Panc1 (cell line): ENCODE measurements around the gene TUB. TPM values are rescaled to one million over a fixed set of nuclear protein-coding genes. Genes with fewer than 3 reads are reported as not detected.

ENCODE experiments used
- ATAC-seq: fragments of 200-7000 bp; cut with Tn5 transposase; 2 replicates; pipeline ENCODE4 v1.9.1; 2020; ENCODE audit warnings: mild to moderate bottlenecking, moderate library complexity
- BruUV-seq: library from RNA; stranded (reverse); fragments of 400-500 nt; replicated peaks from 2 replicates; lab custom pipeline; 2021; lab: Mats Ljungman, UMichigan
- CTCF ChIA-PET: fragments of 300-600 bp; sonication (Branson Sonifier 250); formaldehyde crosslinking; loops from one replicate; lab custom pipeline; 2022; ENCODE audit warnings: antibody characterized with exemption; lab: Charles Lee
- POLR2A ChIA-PET: fragments of 300-600 bp; sonication (Branson Sonifier 250); formaldehyde crosslinking; loops from one replicate; lab custom pipeline; 2022; ENCODE audit warnings: antibody characterized with exemption; lab: Charles Lee
- DNase-seq: peaks from one replicate; pipeline ENCODE4 v3.0.0-alpha.2; 2010; ENCODE audit warnings: low read depth, low spot score
- H3K27ac ChIP-seq: 2 replicates; pipeline ENCODE4 v1.5.1; 2011; ENCODE audit warnings: mild to moderate bottlenecking, low read length, inconsistent platforms
- H3K27me3 ChIP-seq: fragments of 200-500 bp; sonication (Bioruptor generic); 2 replicates; pipeline ENCODE4 v1.6.0; 2014; ENCODE audit warnings: low read length, inconsistent platforms; ENCODE audit not compliant: control insufficient read depth, insufficient read depth
- H3K36me3 ChIP-seq: fragments of 200-500 bp; sonication (Bioruptor generic); 2 replicates; pipeline ENCODE4 v1.5.1; 2014; ENCODE audit warnings: inconsistent platforms, mild to moderate bottlenecking, low read length, moderate library complexity; ENCODE audit not compliant: control insufficient read depth, insufficient read depth
- H3K4me1 ChIP-seq: 2 replicates; pipeline ENCODE4 v1.5.1; 2011; ENCODE audit warnings: inconsistent platforms, mild to moderate bottlenecking, low read length, moderate library complexity; ENCODE audit not compliant: control insufficient read depth, insufficient read depth
- H3K4me3 ChIP-seq, 2 experiments: 2 replicates each; pipeline ENCODE4 v1.5.1; 2011 to 2012; ENCODE audit warnings: low read depth in 2 of 2, low read length in 2 of 2, mild to moderate bottlenecking in 2 of 2, inconsistent platforms in 1 of 2, moderate library complexity in 1 of 2
- H3K9me3 ChIP-seq: fragments of 200-500 bp; sonication (Bioruptor generic); 2 replicates; pipeline ENCODE4 v1.5.1; 2014; ENCODE audit warnings: low read depth, mild to moderate bottlenecking, inconsistent platforms, low read length, moderate library complexity; ENCODE audit not compliant: control insufficient read depth, insufficient read depth
- CTCF ChIP-seq: fragments of 450-650 bp; IDR thresholded peaks from 2 replicates; pipeline ENCODE4 v1.5.1; 2017; ENCODE audit warnings: mild to moderate bottlenecking
- POLR2AphosphoS5 ChIP-seq: IDR thresholded peaks from 2 replicates; pipeline ENCODE4 v1.6.1; 2012; ENCODE audit warnings: mild to moderate bottlenecking, low read depth, low read length, moderate library complexity
- SIN3A ChIP-seq: IDR thresholded peaks from 2 replicates; pipeline ENCODE4 v1.6.1; 2012; ENCODE audit warnings: low read depth, mild to moderate bottlenecking, low read length, moderate library complexity, borderline replicate concordance; ENCODE audit not compliant: insufficient read depth
- TCF7L2 ChIP-seq: IDR thresholded peaks from 2 replicates; pipeline ENCODE4 v1.6.1; 2011; ENCODE audit warnings: mild to moderate bottlenecking, low read depth, low read length, inconsistent platforms
- in situ Hi-C: cut with HindIII; loops from 2 replicates; pipeline ENCODE4 v1.10.0; 2016; ENCODE audit warnings: low sequenced_read_pairs, low pct_unique_long_range_greater_than_20kb
- intact Hi-C: fragments of 100-400 bp; cut with micrococcal nuclease; formaldehyde crosslinking; loops from one replicate; pipeline ENCODE4 v1.10.0; 2022; ENCODE audit not compliant: unreplicated experiment
- total RNA-seq: library from RNA; stranded (reverse); gene quantifications from one replicate; pipeline ENCODE4 v1.2.1, GENCODE V29; 2021; ENCODE audit not compliant: unreplicated experiment
- TF ChIP-seq, protein P1 (sequence below), 2 experiments: IDR thresholded peaks; 2 replicates each; pipeline ENCODE4 v1.6.1; 2011 to 2012; ENCODE audit warnings: low read depth in 2 of 2, control low read depth in 1 of 2, low read length in 1 of 2, mild to moderate bottlenecking in 1 of 2, moderate library complexity in 1 of 2; ENCODE audit not compliant: insufficient read depth in 1 of 2

The TUB gene
- total RNA-seq, 1 experiment from 2014 or later, result 4.3 TPM

DNA sequence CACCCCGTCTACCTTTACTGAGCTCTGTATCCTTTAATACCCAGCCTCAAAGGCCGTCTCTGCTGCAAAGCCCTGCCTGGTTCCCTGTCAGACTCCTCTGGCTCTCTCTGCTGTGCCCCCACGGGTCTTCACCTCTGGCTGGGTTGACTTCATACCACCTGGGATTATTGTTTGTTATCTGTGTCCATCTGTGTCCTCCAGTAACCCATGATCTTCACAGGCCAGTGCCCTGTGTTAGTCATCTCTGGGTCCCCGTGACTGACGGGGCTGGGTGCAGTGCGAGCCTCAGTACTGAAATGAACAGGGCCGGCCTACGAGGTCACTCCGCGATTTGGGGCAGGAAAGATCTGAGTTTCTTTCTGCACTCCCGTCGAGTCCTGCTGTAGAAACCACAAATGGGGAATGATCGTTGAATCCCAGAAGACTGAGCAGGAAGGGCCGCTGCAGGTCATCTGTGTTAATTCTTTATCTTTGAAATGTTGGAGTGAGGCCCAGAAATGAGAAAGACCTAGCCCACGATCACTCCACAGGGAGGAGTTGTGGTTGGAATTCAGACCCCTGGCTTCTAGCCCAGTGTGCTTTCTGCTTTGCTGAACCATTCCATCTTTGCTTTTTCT lies 12.3 kb upstream of the TUB start:
- H3K4me3 ChIP-seq, result no peak overlapping the region
- POLR2A ChIA-PET, result no interaction called here
- intact Hi-C loops, result no loop called here
- in situ Hi-C loops, result no loop called here
- no peaks in the 10 kb centered on the region for H3K4me1 ChIP-seq
- TF ChIP-seq, protein P1, sequence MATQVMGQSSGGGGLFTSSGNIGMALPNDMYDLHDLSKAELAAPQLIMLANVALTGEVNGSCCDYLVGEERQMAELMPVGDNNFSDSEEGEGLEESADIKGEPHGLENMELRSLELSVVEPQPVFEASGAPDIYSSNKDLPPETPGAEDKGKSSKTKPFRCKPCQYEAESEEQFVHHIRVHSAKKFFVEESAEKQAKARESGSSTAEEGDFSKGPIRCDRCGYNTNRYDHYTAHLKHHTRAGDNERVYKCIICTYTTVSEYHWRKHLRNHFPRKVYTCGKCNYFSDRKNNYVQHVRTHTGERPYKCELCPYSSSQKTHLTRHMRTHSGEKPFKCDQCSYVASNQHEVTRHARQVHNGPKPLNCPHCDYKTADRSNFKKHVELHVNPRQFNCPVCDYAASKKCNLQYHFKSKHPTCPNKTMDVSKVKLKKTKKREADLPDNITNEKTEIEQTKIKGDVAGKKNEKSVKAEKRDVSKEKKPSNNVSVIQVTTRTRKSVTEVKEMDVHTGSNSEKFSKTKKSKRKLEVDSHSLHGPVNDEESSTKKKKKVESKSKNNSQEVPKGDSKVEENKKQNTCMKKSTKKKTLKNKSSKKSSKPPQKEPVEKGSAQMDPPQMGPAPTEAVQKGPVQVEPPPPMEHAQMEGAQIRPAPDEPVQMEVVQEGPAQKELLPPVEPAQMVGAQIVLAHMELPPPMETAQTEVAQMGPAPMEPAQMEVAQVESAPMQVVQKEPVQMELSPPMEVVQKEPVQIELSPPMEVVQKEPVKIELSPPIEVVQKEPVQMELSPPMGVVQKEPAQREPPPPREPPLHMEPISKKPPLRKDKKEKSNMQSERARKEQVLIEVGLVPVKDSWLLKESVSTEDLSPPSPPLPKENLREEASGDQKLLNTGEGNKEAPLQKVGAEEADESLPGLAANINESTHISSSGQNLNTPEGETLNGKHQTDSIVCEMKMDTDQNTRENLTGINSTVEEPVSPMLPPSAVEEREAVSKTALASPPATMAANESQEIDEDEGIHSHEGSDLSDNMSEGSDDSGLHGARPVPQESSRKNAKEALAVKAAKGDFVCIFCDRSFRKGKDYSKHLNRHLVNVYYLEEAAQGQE (IDR thresholded peaks at IDR 0.05; ENCODE audit: insufficient read depth in 1 of 2, low read depth in 2 of 2, low read length in 1 of 2), result no peak
- TF ChIP-seq SIN3A (no peak), CTCF (no peak), TCF7L2 (no peak), POLR2AphosphoS5 (no peak)
- no peaks in the 10 kb centered on the region for H3K9me3 ChIP-seq
- no peaks in the 10 kb centered on the region for H3K36me3 ChIP-seq
- peaks cover 21% of the 10 kb centered on the region for H3K27me3 ChIP-seq
- DNase-seq (no peak), ATAC-seq (no peak)
- CTCF ChIA-PET, result interaction anchor here (0.6 kb wide), 2 partner anchors 36 to 735 kb away, joined by 3 to 4 read pairs; no protein-coding TSS in a partner anchor
- H3K27ac ChIP-seq, result no peak overlapping the region
- no TSS peak for BruUV-seq

GRCh38 chr11:8069771-8070170 lies 11.2 kb upstream of the TUB start:
- CTCF ChIA-PET, result interaction anchor here (0.6 kb wide), 1 partner anchor 37 kb away, joined by 5 read pairs; no protein-coding TSS in a partner anchor
- Histone ChIP-seq H3K4me1 (no peaks in the 10 kb centered on the region), H3K4me3 (no peak overlapping the region), H3K36me3 (no peaks in the 10 kb centered on the region), H3K27ac (no peak overlapping the region), H3K9me3 (no peaks in the 10 kb centered on the region), H3K27me3 (peaks cover 22% of the 10 kb centered on the region)
- DNase-seq (no peak), ATAC-seq (no peak)
- in situ Hi-C loops, result no loop called here
- POLR2A ChIA-PET, result interaction anchor here (0.6 kb wide), 1 partner anchor 71 kb away, joined by 3 read pairs; no protein-coding TSS in a partner anchor
- TF ChIP-seq, protein P1 (IDR thresholded peaks at IDR 0.05; ENCODE audit: insufficient read depth in 1 of 2, low read depth in 2 of 2, low read length in 1 of 2), result no peak
- TF ChIP-seq TCF7L2, result no peak
- BruUV-seq, result no TSS peak
- intact Hi-C loops, result loop anchor here (1.0 kb wide), 1 partner anchor 36 kb away; no protein-coding TSS in a partner anchor
